ENCODE measurements around the gene CDKAL1.

The CDKAL1 gene

GRCh38 chr6:21133901-21134300, 599.6 kb downstream of the CDKAL1 start:
- no peak for TF ChIP-seq REST (IDR thresholded peaks at IDR 0.05; ENCODE audit: low read depth)
- no peak for TF ChIP-seq USF1 (IDR thresholded peaks at IDR 0.05)
- no peak for TF ChIP-seq TAF1 (IDR thresholded peaks at IDR 0.05; ENCODE audit: low read depth)
- TF ChIP-seq TEAD4 (IDR thresholded peaks at IDR 0.05) = no peak
- no peak for TF ChIP-seq CEBPB (IDR thresholded peaks at IDR 0.05)

GRCh38 chr6:21134356-21134755, 600.1 kb downstream of the CDKAL1 start:
- TF ChIP-seq TCF12 (IDR thresholded peaks at IDR 0.05; ENCODE audit: low read depth) (no peak), CREB1 (IDR thresholded peaks at IDR 0.05; ENCODE audit: low read depth) (no peak), EP300 (IDR thresholded peaks at IDR 0.05; ENCODE audit: borderline replicate concordance) (no peak), USF1 (IDR thresholded peaks at IDR 0.05) (no peak), NFIC (IDR thresholded peaks at IDR 0.05) (no peak), FOXM1 (IDR thresholded peaks at IDR 0.05; ENCODE audit: borderline replicate concordance, low read depth) (no peak), TAF1 (IDR thresholded peaks at IDR 0.05; ENCODE audit: low read depth) (no peak), EGR1 (IDR thresholded peaks at IDR 0.05) (no peak), CEBPB (IDR thresholded peaks at IDR 0.05) (no peak), MAX (IDR thresholded peaks at IDR 0.05) (no peak), RAD21 (IDR thresholded peaks at IDR 0.05; ENCODE audit: low read depth) (no peak), YY1 (IDR thresholded peaks at IDR 0.05; ENCODE audit: low read depth) (no peak), TEAD4 (IDR thresholded peaks at IDR 0.05) (no peak), ZBTB7A (IDR thresholded peaks at IDR 0.05; ENCODE audit: low read depth) (no peak), REST (IDR thresholded peaks at IDR 0.05; ENCODE audit: low read depth) (no peak)

- TF ChIP-seq ZBTB7A (IDR thresholded peaks at IDR 0.05; ENCODE audit: low read depth) (no peak), TAF1 (IDR thresholded peaks at IDR 0.05; ENCODE audit: low read depth) (no peak), CEBPB (IDR thresholded peaks at IDR 0.05) (no peak), TCF12 (IDR thresholded peaks at IDR 0.05; ENCODE audit: low read depth) (no peak), TEAD4 (IDR thresholded peaks at IDR 0.05) (no peak), NFIC (IDR thresholded peaks at IDR 0.05) (no peak), CREB1 (IDR thresholded peaks at IDR 0.05; ENCODE audit: low read depth) (no peak), EP300 (IDR thresholded peaks at IDR 0.05; ENCODE audit: borderline replicate concordance) (no peak), REST (IDR thresholded peaks at IDR 0.05; ENCODE audit: low read depth) (no peak), USF1 (IDR thresholded peaks at IDR 0.05) (no peak), YY1 (IDR thresholded peaks at IDR 0.05; ENCODE audit: low read depth) (no peak), RAD21 (IDR thresholded peaks at IDR 0.05; ENCODE audit: low read depth) (no peak), MAX (IDR thresholded peaks at IDR 0.05) (no peak), FOXM1 (IDR thresholded peaks at IDR 0.05; ENCODE audit: borderline replicate concordance, low read depth) (no peak), EGR1 (IDR thresholded peaks at IDR 0.05) (no peak)
Observed at GRCh38 chr6:21135484-21136013, 601.3 kb downstream of the CDKAL1 start.

- TF ChIP-seq MAX (IDR thresholded peaks at IDR 0.05) (no peak), EP300 (IDR thresholded peaks at IDR 0.05; ENCODE audit: borderline replicate concordance) (no peak), EGR1 (IDR thresholded peaks at IDR 0.05) (no peak), REST (IDR thresholded peaks at IDR 0.05; ENCODE audit: low read depth) (no peak), FOXM1 (IDR thresholded peaks at IDR 0.05; ENCODE audit: borderline replicate concordance, low read depth) (no peak), YY1 (IDR thresholded peaks at IDR 0.05; ENCODE audit: low read depth) (no peak), TEAD4 (IDR thresholded peaks at IDR 0.05) (no peak), ZBTB7A (IDR thresholded peaks at IDR 0.05; ENCODE audit: low read depth) (no peak), TAF1 (IDR thresholded peaks at IDR 0.05; ENCODE audit: low read depth) (no peak), NFIC (IDR thresholded peaks at IDR 0.05) (no peak), CEBPB (IDR thresholded peaks at IDR 0.05) (no peak), RAD21 (IDR thresholded peaks at IDR 0.05; ENCODE audit: low read depth) (no peak), TCF12 (IDR thresholded peaks at IDR 0.05; ENCODE audit: low read depth) (no peak)
Observed at GRCh38 chr6:21137700-21138335, 603.6 kb downstream of the CDKAL1 start.
